OCI-LY7 (cell line): ENCODE data around the gene FOXP1.

Source experiments
- CTCF ChIP-seq: fragments of 200-600 bp; sonication (generic); conservative IDR thresholded peaks from 2 replicates; pipeline ENCODE4 v1.5.1; 2014; ENCODE audit warnings: mild to moderate bottlenecking, antibody characterized with exemption, low read length, moderate library complexity, mixed read lengths
- EZH2phosphoT487 ChIP-seq: fragments of 200-600 bp; sonication (generic); IDR thresholded peaks from 2 replicates; pipeline ENCODE4 v1.6.1; 2018; ENCODE audit warnings: low read depth, borderline replicate concordance, mild to moderate bottlenecking, mixed run types, antibody characterized with exemption, low read length, moderate library complexity, mixed read lengths

- peak; percentile 98 for TF ChIP-seq CTCF
- TF ChIP-seq EZH2phosphoT487: no peak
These were observed 2.6 kb upstream of the FOXP1 start for GRCh38 chr3:71585887-71586809.
